NCI-H82 treated with DMSO at 0.1 percent for 48 hours (cell line): ENCODE results near the gene GNPDA1.
A peak's percentile ranks its signal among the peaks of the same experiment; 100 is the strongest.

Experiments
- DNase-seq: peaks from one replicate; lab custom pipeline; 2025; ENCODE audit not compliant: unreplicated experiment; lab: John Stamatoyannopoulos, UW

GNPDA1 gene

GRCh38 chr5:142024771-142025304 is 12.0 kb upstream of the GNPDA1 start:
- DNase-seq = peak; percentile 90

GRCh38 chr5:142023836-142024235 is 11.0 kb upstream of the GNPDA1 start:
- DNase-seq = no peak

DNA sequence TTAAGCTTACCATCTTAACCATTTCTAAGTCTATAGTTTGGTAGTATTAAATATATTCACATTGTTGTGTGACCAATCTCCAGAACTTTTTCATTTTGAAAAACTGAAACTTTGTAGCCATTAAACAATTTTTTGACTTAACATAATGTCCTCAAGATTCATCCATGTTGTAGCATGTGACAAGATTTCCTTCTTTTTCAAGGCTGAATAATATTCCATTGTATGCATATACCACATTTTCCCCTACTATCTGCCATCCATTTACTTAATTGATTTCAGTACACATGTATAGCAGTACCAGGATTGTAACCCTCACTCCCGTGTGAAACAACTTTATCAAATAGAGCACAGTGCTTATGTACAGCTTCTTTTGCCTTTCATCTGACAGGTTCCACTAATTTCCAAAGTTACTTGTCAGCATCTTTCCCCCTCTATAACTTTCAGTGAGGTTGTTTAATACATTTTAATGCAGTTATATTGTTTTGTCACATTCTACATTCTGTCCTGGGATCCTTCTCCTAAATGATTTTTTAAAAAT is 7.4 kb upstream of the GNPDA1 start:
- DNase-seq = no peak

GRCh38 chr5:142017832-142018427 is 5.1 kb upstream of the GNPDA1 start:
- DNase-seq = no peak

DNA sequence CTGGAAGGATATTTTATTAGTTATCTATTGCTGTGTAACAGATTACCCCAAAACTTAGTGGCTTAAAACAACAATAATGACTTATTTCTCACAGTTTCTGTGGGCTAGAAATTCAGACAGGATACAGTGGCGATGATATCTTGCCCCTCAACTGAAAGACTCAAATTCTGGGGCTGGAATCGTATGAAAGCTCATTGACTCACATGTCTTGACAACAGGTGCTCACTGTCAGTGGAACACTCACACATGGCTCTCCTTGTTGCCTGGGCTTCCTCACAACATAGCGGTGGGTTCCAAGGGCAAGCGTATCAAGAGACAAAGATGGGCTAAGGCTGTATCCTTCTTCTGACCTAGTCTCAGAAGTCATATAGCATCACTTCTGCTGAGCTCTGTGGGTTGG is 3.7 kb upstream of the GNPDA1 start:
- no peak for DNase-seq

DNA sequence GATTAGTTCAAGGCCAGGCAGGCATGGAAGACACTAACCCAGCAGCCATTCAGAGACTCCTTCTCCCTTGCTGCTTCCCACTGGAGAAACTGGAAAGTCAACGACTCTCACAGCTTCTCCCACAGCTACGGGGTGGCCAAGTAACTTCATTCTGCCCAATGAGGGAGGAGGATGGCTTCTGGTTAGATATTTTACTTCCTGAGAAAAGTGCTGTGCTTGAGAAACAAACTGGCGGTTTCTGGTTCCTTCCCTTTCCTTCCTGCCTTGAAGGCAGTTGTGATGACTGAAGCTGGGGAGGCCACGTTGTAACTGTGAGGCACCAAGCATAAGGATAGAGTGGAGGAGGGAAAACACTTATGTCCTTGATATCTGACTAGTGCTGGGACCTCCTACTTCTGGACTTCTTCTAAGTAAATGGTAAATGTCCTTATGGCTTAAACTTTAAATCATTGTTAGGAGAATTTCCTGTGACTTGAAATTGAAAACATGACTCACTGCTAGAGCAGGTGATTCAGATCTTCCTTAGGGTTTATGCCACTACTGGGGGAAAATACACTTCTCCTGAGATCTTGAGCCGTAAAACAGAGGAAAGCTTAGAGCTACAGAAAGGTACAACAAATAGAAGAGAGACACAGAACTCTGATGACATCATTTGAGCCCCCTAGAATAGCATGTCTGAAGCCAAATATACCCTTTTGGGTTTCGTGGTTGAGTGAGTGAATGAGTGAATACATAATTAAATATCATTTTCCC is 3.1 kb upstream of the GNPDA1 start:
- no peak for DNase-seq

GRCh38 chr5:142014911-142015584 is 2.2 kb upstream of the GNPDA1 start:
- peak; percentile 49 for DNase-seq

DNA sequence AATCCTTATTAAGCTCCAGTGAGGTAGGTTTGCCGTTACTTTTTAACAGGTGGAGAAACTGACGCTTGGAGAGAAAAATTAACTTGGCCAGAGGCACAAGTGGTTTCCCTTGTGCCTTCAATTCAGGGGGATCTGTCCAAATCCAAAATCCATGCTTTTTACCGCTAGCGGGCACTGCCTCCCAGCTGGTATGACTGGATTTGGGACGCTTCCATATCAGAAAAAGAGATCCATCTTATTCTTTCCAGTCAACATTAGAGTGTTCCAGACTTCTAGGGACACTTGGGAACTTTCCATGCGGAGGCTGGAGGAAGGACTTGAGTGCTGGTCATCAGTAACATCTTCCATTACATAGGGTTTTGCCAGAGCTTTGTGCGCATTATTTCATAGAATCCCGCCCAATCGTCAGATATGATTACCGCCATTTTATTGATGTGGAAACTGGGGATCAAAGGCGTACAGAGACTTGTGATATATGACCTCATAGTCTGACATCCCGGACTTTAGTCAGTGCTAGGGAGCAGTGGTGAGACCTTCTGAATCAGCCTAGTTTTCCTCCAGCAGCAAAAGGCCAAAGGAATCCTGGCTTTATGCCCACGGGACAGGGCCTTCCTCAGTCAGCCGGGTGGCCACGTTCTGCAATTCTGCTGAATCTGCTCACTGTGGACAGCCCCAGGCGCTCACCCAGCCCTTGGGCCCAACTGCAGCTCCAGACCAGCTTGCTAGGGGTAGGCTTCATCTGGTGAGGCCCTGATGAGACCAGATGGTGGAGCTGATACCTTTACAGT is 1.1 kb upstream of the GNPDA1 start:
- DNase-seq = no peak

GRCh38 chr5:142012186-142012785 is 541 bp downstream of the GNPDA1 start:
- peak; percentile 10 for DNase-seq

DNA sequence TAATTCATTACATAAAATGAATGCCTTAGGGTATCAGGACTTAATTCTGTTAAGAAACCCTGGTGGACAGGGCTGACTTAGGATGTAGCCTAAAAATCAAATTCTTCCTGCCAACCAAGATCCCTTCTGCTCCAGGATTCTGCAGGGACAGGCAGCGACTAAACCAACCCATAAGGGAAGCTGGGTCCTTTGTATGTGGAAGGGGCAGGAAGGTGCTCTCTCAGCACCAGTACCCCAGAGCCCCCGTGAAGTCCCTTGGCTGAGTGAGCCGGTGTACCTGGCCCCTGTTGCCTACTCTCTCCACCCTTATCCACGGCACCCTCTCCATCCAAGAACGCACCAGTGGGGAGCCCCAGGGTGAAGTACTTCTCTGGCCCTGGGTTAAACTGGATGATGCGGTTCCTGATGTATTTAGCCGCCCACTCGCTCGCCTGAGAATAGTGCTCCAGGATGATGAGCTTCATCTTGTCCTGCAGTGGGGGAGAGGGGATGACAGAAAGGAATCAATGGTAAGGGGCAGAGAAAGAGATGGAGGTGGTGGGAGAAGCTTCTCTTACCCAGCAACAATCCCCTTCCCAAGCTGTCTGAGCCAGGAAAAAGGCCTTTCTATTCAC is 1.1 kb downstream of the GNPDA1 start:
- no peak for DNase-seq

DNA sequence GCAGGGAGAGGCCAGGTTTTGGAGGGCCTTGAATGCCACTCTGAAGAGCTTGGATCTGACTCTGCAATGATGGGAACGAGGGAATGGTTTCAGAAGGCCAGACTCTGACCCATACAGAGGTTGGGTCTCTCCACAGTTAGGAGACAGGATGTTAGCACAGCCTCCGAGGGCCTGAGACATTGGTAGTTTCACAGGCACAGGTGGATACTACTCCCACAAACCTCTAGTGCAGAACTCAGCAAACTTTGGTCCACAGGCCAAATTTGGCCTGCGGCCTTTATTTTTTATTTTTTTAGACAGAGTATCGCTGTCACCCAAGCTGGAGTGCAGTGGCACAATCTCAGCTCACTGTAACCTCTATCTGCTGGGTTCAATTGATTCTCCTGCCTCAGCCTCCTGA is 2.9 kb downstream of the GNPDA1 start:
- DNase-seq = no peak

- DNase-seq = no peak
Measured at GRCh38 chr5:142008813-142009212, 4.0 kb downstream of the GNPDA1 start.

GRCh38 chr5:142007237-142007544 is 5.6 kb downstream of the GNPDA1 start:
- no peak for DNase-seq

DNA sequence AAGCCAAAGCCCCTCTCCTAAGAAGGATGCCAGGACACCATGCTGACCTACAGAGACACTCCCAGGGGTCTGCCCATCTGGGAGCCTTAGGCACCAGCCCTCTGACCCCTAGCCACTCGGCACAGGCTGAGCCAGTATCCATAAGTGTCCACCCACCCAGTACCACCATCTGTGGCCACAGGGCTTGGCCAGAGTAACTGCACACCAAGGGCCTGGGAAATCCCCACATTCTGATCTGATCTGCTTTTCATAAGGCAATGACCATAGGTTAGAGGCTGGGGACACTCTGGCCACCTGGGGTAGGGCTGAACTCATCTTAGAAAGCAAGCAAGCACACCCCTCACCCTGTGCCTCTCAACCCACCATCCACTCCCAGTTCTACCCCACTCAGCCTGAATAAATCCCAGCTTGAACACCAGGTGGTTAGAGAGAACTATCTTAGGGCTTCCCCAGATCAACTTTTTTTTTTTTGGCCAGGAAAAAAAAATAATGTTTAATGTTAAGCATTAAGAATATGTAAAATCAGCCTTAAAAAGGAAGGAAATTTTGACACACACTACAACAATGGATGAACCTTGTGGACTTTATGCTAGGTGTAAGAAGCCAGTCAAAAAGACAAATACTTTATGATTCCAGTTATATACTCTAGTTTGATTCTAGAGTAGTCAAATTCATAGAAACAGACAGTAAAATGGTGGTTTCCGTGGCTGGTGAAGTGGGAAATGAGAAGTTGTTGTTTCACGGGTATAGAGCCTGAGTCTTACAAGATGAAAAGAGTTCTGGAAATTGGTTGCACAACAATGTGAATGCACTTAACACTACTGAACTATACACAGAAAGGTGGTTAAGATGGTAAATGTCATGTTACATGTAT is 6.2 kb downstream of the GNPDA1 start:
- no peak for DNase-seq

DNA sequence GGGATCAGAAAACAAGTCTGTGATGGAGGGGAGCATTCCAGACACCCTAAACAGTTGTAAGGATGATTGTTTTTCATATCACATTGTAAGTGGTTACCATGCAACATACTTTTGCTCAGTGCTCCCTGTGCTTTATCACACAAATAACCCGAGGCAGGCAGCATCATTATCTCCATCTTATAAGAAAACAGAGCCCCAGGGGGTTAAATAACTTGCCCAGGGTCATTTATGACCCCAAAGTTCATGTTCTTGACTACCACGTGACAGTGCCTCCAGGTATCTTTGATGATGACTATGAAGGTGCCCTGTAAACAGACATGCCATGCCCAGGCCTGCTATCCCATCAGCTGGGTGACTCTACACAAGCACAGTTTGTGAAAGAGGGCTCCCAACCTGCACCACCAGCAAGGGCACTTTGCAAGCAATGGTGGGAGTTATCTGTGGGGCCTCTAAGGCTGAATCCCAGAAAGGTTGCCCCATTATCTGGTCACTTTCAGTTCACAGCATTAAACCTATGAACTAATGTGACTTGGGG is 9.5 kb downstream of the GNPDA1 start:
- DNase-seq = no peak

DNA sequence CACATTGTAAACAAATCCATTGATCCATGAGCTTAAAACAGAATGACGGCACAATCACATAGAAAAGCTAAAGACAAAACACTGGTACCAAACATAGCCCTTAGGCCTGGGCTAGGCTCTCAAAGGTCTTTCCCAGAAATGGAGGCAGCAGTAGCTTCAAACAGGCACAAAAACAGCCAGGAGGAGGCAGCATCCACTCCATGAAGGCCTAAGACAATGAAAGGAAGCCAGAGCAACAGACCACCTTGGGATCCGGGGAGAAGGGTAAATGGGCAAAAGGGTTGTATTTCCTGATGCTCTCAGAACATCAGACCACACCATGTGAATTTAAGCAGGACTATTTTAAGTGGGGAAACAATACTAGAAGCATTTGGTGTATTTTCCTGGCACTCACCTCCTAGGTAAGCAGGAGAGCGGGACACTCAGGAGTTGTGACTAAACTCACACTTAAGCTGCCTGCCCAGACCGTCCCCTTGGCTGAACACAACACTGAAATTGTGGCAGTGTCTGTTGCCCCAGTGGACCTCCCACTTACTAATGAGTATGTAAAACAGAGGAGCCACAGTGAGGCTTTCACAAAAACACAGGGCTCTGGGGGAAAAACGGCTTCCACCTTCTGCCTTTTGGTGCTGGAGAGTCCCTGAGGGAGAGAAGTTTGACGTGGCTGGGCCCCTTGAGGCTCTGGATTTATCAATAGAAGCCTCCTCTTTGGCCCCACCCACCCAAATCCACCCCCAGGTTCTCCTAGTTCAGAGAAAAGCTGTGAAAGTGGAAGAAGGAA is 11.9 kb downstream of the GNPDA1 start:
- no peak for DNase-seq

DNA sequence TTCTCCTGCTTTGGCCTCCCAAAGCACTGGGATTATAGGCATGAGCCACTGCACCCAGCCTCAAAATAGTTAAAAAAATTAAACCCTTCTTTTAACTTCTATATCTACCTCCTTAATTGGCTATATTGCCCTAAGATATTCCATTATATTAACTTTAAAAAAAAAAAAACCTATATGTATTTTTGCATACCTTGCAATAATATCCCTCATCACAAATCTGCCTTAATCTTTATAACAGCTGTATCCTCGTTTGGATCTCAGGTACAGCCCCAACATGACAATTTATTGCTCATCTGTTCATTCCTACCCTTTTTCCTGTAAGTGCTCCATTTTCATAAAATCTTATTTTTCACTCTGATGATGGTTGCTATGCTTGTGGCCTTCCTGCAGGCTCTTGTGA is 12.7 kb downstream of the GNPDA1 start:
- no peak for DNase-seq

GRCh38 chr5:141997358-141997960 is 15.4 kb downstream of the GNPDA1 start:
- DNase-seq = no peak
